GM12874 (cell line): ENCODE results near the gene CNPPD1.

Experiments used
- CTCF ChIP-seq: IDR thresholded peaks from 2 replicates; pipeline ENCODE4 v1.5.1; 2011; ENCODE audit warnings: low read depth, mild to moderate bottlenecking, control low read depth, low read length, moderate library complexity; ENCODE audit not compliant: insufficient read depth

The CNPPD1 gene

GRCh38 chr2:219167997-219168396 is 8.7 kb downstream of the CNPPD1 start:
- no peak for TF ChIP-seq CTCF

- no peak for TF ChIP-seq CTCF
These were observed 11.4 kb downstream of the CNPPD1 start for GRCh38 chr2:219165058-219165911.

GRCh38 chr2:219163156-219163555 is 13.6 kb downstream of the CNPPD1 start:
- TF ChIP-seq CTCF = no peak

GRCh38 chr2:219161097-219161496 is 15.6 kb downstream of the CNPPD1 start:
- no peak for TF ChIP-seq CTCF

GRCh38 chr2:219160186-219161017 is 16.3 kb downstream of the CNPPD1 start, which contains the start of gene NHEJ1:
TSS of gene NHEJ1 (minus strand) at chr2:219160815. CDS start at chr2:219158362, 2,453 bp downstream.
- TF ChIP-seq CTCF = peak; percentile 98

GRCh38 chr2:219159771-219160185 is 16.9 kb downstream of the CNPPD1 start:
- no peak for TF ChIP-seq CTCF

- TF ChIP-seq CTCF = no peak
These were observed 18.1 kb downstream of the CNPPD1 start for GRCh38 chr2:219158586-219158985.
